Bronchial epithelial cell (primary cell): ENCODE measurements around the gene IMP4. TPM values are rescaled to one million over a fixed set of nuclear protein-coding genes. Genes with fewer than 3 reads are reported as not detected.

Experiments used
- DNase-seq: peaks from one replicate; pipeline ENCODE4 v3.0.0-alpha.2; 2010; ENCODE audit warnings: low read depth
- FAIRE-seq: peaks from 2 replicates; lab custom pipeline; 2011; peaks lifted over from hg19 to GRCh38; lab: Jason Lieb, UNC
- H3K27me3 ChIP-seq: 2 replicates; pipeline ENCODE4 v1.5.1; 2011; ENCODE audit warnings: low read length; ENCODE audit not compliant: control insufficient read depth, insufficient read depth
- H3K36me3 ChIP-seq: 2 replicates; pipeline ENCODE4 v1.5.1; 2011; ENCODE audit warnings: low read length; ENCODE audit not compliant: control insufficient read depth, insufficient read depth
- H3K4me3 ChIP-seq: 2 replicates; pipeline ENCODE4 v1.5.1; 2011; ENCODE audit warnings: mild to moderate bottlenecking, low read depth, low read length, control low read depth
- total RNA-seq: library from RNA; depleted of rRNA; stranded (reverse); fragments of >200 nt; gene quantifications from 2 replicates; pipeline ENCODE4 v1.2.1, GENCODE V29; 2014
- TF ChIP-seq, protein P1 (sequence below): IDR thresholded peaks from 2 replicates; pipeline ENCODE4 v1.5.1; 2011; ENCODE audit warnings: mild to moderate bottlenecking, moderate library complexity, low read length, control low read depth, inconsistent platforms; ENCODE audit not compliant: insufficient read depth, severe bottlenecking

IMP4 gene
- total RNA-seq, 1 donor from 2014 or later, result 173 TPM

DNA sequence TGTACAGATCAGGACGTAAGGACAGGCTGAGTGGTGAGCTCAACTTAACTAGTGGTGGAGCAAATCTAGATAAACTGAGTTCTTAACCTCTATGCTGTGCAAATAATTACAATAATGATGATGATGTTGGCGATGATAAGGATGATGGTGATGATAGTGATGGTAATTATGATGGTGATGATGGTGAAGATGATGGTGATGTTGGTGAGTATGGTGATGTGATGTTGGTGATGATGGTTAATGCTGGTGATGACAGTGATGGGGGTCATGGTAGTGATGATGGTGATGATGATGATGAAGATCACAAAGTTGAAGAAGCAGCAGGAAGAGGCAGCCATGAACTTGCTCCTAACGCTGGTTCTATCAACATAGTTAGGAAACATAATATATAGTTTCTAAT is 38.0 kb upstream of the IMP4 start:
- Histone ChIP-seq H3K27me3 (no peaks in the 10 kb centered on the region), H3K36me3 (no peaks in the 10 kb centered on the region), H3K4me3 (no peak overlapping the region)
- DNase-seq (no peak), FAIRE-seq (no peak)
- TF ChIP-seq, protein P1, sequence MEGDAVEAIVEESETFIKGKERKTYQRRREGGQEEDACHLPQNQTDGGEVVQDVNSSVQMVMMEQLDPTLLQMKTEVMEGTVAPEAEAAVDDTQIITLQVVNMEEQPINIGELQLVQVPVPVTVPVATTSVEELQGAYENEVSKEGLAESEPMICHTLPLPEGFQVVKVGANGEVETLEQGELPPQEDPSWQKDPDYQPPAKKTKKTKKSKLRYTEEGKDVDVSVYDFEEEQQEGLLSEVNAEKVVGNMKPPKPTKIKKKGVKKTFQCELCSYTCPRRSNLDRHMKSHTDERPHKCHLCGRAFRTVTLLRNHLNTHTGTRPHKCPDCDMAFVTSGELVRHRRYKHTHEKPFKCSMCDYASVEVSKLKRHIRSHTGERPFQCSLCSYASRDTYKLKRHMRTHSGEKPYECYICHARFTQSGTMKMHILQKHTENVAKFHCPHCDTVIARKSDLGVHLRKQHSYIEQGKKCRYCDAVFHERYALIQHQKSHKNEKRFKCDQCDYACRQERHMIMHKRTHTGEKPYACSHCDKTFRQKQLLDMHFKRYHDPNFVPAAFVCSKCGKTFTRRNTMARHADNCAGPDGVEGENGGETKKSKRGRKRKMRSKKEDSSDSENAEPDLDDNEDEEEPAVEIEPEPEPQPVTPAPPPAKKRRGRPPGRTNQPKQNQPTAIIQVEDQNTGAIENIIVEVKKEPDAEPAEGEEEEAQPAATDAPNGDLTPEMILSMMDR, result no peak

GRCh38 chr2:130307850-130308249 is 34.8 kb upstream of the IMP4 start:
- Histone ChIP-seq H3K36me3 (no peaks in the 10 kb centered on the region), H3K27me3 (peaks cover 2% of the 10 kb centered on the region), H3K4me3 (no peak overlapping the region)
- DNase-seq (peak; percentile 84), FAIRE-seq (no peak)
- TF ChIP-seq, protein P1, result no peak

DNA sequence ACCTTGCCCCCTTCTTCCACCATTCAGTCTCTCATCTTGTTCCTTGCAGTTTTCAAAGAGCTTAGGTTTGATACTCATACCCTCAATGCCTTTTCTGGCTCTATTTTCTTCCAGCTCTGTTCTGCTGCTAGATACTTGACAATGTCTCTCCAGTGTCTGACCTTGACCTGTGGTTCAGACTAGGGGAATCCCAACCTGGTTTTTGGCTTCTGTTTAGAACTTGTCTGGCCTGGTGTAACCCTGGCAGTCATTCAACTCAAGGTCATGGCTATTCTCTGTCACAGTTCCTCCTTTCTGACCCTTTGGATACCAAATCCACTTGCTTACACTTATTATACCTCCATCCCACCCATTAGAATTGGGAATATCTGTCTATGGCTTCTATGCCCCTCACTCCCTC is 31.8 kb upstream of the IMP4 start:
- H3K4me3 ChIP-seq, result no peak overlapping the region
- no peak for DNase-seq
- H3K27me3 ChIP-seq, result peaks cover 2% of the 10 kb centered on the region
- no peak for FAIRE-seq
- H3K36me3 ChIP-seq, result no peaks in the 10 kb centered on the region
- TF ChIP-seq, protein P1, result no peak

DNA sequence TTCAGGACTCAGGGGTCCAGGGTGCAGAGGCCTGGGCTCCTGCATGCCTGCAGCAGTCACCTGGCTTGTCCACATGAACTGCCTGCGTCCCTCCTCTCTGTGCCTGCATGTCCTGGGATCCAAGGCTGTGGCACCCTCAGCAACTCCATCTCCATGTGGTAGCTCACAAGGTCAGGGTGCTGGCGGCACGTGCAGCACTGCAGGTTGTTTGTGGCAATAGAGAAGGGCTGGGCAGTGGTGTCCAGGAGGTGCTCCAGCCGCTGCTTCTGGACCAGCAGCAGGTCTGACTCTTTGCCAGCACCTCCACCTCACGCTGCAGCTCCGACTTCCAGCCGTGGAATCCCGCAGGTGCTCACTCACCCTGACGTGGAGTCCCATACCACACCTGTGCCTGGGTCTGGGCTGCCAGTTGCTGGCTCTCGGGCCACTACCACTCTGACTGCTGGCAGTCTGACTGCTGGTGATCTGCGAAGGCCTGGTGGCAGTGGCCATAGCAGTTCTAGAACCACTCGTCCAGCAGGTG is 28.8 kb upstream of the IMP4 start:
- TF ChIP-seq, protein P1, result no peak
- H3K4me3 ChIP-seq, result no peak overlapping the region
- DNase-seq, result no peak
- H3K27me3 ChIP-seq, result peaks cover 2% of the 10 kb centered on the region
- FAIRE-seq, result no peak
- no peaks in the 10 kb centered on the region for H3K36me3 ChIP-seq

DNA sequence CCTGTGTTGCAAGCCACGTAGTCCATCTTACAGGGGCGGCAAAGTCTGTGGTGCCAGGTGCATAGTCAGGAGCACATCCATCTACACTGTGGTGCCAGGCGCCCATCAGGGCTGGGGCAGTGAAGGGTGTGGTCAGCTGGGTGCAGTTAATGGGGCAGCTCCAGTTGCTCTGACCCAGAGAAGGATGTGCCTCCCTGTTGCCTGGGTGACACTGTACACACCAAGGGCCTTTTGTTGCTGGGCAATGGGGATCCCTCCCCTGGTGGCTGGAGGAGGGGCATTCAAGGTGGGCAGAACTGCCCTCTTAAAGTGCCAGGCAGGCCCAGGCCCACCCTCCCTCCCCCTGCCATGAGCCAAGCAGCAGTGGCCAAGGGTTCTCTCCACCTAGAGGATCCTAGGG is 28.3 kb upstream of the IMP4 start:
- Histone ChIP-seq H3K27me3 (peaks cover 2% of the 10 kb centered on the region), H3K4me3 (no peak overlapping the region), H3K36me3 (no peaks in the 10 kb centered on the region)
- FAIRE-seq (no peak), DNase-seq (no peak)
- TF ChIP-seq, protein P1, result no peak

DNA sequence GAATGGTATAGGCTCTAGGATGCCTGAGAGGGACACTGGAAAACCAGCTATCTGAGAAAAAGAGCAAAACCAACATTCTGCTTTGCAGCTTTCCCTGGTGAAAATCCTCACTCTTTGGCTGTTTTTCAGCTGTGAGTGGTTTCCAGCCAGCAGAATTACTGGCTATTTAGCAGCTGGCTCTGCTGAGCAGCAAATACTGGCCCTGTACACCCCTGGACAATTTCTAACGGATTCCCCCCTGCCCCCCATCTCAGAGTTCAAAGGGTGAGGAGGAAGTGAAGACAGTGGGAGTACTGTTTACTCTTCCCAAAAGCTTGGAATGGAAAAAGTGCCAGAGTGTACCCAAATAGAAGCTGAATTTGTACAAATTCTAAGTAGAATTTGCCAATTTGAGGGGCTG is 26.1 kb upstream of the IMP4 start:
- H3K36me3 ChIP-seq, result no peaks in the 10 kb centered on the region
- H3K27me3 ChIP-seq, result no peaks in the 10 kb centered on the region
- no peak for DNase-seq
- no peak for FAIRE-seq
- no peak overlapping the region for H3K4me3 ChIP-seq
- TF ChIP-seq, protein P1, result no peak
